ENCODE measurements around the gene DHRS7. TPM values are rescaled to one million over a fixed set of nuclear protein-coding genes. Genes with fewer than 3 reads are reported as not detected.
A peak's percentile ranks its signal among the peaks of the same experiment; 100 is the strongest.

The DHRS7 gene
- total and polyA plus RNA-seq, 12 donors, result 41.3 to 248 (median 158) TPM

DNA sequence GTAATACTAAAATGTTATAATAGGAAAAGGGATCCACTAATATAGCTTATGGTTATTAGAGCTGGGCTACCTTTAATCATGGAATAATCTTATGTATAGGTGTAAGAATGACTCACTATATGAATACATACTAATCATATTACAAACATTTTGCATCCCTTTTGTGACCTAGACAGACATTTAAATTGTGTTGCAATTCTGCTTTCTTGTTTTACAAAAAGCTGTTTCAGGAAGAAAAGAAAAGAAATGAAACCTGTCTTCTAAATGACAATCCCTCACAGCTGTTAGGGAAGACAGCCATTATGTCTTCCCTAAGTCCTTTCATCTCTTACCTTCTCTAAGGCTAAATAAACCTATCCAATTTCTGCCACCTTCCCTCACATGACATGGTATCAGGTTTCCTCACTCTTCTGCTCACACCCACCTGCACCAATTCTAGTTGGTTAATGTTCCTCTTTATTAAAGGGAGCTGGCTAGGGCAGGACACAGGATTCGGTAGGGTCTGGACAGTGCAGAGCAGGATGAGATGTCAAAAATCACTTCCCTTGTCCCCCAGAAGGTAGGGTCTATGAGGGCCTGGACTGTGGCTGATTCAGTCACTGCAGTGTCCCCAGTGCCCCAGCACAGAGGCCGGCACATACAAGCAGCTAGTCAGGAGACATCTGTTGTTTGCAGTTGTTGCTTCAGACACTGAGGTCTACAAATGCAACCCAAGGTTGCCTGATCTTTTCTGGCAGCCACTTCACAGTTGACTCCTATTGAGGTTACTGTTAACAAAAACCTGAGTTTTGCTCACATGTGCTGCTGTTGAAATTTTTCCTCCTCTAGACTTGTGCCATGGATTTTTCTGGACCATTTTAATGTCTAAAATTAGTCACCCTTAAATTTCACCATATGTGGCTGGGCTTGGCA lies 3.7 kb downstream of the DHRS7 start:
- H3K9me3 ChIP-seq (replicated peaks in 1 of 3), result no peaks in the 10 kb centered on the region
- H3K27me3 ChIP-seq, result no peaks in the 10 kb centered on the region
- TF ChIP-seq, protein P1, sequence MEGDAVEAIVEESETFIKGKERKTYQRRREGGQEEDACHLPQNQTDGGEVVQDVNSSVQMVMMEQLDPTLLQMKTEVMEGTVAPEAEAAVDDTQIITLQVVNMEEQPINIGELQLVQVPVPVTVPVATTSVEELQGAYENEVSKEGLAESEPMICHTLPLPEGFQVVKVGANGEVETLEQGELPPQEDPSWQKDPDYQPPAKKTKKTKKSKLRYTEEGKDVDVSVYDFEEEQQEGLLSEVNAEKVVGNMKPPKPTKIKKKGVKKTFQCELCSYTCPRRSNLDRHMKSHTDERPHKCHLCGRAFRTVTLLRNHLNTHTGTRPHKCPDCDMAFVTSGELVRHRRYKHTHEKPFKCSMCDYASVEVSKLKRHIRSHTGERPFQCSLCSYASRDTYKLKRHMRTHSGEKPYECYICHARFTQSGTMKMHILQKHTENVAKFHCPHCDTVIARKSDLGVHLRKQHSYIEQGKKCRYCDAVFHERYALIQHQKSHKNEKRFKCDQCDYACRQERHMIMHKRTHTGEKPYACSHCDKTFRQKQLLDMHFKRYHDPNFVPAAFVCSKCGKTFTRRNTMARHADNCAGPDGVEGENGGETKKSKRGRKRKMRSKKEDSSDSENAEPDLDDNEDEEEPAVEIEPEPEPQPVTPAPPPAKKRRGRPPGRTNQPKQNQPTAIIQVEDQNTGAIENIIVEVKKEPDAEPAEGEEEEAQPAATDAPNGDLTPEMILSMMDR (IDR thresholded peaks at IDR 0.05), result no peak
- peak in 1 of 2 donors; percentile 56 for TF ChIP-seq POLR2A (IDR thresholded peaks at IDR 0.05)
- peaks cover 8 to 48% of the 10 kb centered on the region in 2 donors for H3K4me1 ChIP-seq (replicated peaks in 1 of 2)
- H3K27ac ChIP-seq, result peak overlapping the region in 4 of 5 donors; percentile 5 to 79 (median 54)
- 48 to 56% (median 52%) methylated on average over 2 of the region's 2 CpGs for WGBS, 4 donors
- H3K4me3 ChIP-seq, result no peak overlapping the region
- intact Hi-C loops (cut with DNase I), result loop anchor here in 1 of 2 donors (10.0 kb wide), 1 partner anchor 67 kb away; the partner anchor contains the start of gene PCNX4
- peak; percentile 26 to 83 (median 77) for DNase-seq
- H3K36me3 ChIP-seq (replicated peaks in 1 of 2), result no peaks in the 10 kb centered on the region

DNA sequence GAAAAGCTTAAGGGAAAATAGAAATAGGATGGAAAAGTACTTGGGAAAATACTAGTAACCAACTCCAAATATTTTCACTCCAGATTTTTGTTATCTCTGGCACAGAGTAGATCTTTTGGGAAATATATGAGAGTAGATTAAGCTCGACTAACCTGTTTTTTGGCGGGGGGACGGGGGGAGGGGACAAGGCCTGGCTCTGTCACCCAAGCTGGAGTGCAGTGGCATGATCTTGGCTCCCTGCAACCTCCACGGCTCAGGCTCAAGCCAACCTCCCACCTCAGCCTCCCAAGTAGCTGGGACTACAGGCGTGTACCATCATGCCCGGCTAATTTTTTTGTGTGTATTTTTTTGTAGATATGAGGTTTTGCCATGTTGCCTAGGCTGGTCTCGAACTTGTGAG lies 4.8 kb downstream of the DHRS7 start:
- Histone ChIP-seq H3K4me1 (replicated peaks in 1 of 2) (peaks cover 8 to 48% of the 10 kb centered on the region in 2 donors), H3K36me3 (replicated peaks in 1 of 2) (no peaks in the 10 kb centered on the region), H3K27me3 (no peaks in the 10 kb centered on the region), H3K27ac (no peak overlapping the region), H3K9me3 (replicated peaks in 1 of 3) (no peaks in the 10 kb centered on the region), H3K4me3 (no peak overlapping the region)
- no peak for TF ChIP-seq POLR2A (IDR thresholded peaks at IDR 0.05)
- TF ChIP-seq, protein P1 (IDR thresholded peaks at IDR 0.05), result no peak
- WGBS, 4 donors, result 75 to 89% (median 82%) methylated on average over 5 to 7 of the region's 7 CpGs
- no peak for DNase-seq
- intact Hi-C loops (cut with DNase I), result loop anchor here in 1 of 2 donors (10.0 kb wide), 1 partner anchor 66 kb away; the partner anchor contains the start of gene PCNX4

DNA sequence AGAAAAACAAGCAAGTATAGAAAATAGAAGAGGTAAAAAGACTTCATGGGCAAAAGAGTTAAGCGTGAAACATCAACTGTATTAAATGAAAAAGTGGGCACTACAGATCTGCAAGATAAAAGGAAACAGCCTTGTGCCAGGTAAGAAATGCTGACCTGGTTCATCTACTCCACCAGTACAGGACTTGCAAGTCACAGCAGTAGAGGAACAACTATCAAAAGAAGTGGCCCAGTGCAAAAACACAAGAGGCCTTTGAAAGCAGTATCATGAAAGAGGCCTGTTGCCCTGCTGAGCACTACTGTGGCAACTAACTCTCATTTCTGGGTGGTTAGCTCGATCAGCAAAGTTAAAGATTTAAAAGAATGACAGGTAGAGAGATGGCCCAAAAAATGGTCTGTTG lies 10.5 kb downstream of the DHRS7 start:
- intact Hi-C loops (cut with DNase I), result no loop called here

DNA sequence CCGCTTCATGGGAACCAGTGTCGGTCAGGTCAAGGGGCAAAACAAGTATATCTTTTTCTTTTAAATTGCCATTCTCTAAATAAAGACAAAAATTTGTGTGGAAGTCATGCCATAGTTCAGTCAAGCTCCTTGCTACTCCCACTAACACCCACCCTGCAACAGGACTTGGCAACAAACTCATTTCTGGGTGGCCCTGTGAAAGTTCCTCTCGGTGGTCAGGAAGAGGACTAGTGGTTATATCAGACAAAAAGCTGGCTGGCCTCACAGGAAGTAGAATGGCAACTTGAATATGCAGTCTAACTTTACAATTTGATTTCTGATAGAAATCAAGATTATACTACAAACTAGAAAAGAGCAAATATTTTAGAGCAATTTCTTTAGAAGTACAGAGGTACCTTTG lies 11.2 kb downstream of the DHRS7 start:
- H3K36me3 ChIP-seq (replicated peaks in 1 of 2), result peaks cover 0 to 23% of the 10 kb centered on the region in 2 donors
- DNase-seq, result no peak
- no peak overlapping the region for H3K4me3 ChIP-seq
- no peak for TF ChIP-seq POLR2A (IDR thresholded peaks at IDR 0.05)
- TF ChIP-seq, protein P1 (IDR thresholded peaks at IDR 0.05), result no peak
- H3K27ac ChIP-seq, result peak overlapping the region in 2 of 5 donors; percentile 6 to 20
- no peaks in the 10 kb centered on the region for H3K27me3 ChIP-seq
- peaks cover 11 to 27% of the 10 kb centered on the region in 2 donors for H3K4me1 ChIP-seq (replicated peaks in 1 of 2)
- WGBS, 4 donors, result 80 to 85% (median 84%) methylated on average over 3 of the region's 3 CpGs
- intact Hi-C loops (cut with DNase I), result no loop called here
- no peaks in the 10 kb centered on the region for H3K9me3 ChIP-seq (replicated peaks in 1 of 3)

More for the DNA sequence above, 10.5 kb downstream of the DHRS7 start:
- Histone ChIP-seq H3K36me3 (replicated peaks in 1 of 2) (peaks cover 0 to 21% of the 10 kb centered on the region in 2 donors), H3K4me3 (no peak overlapping the region), H3K27ac (peak overlapping the region in 1 of 5 donors; percentile 20), H3K27me3 (no peaks in the 10 kb centered on the region), H3K9me3 (replicated peaks in 1 of 3) (no peaks in the 10 kb centered on the region), H3K4me1 (replicated peaks in 1 of 2) (peaks cover 11 to 33% of the 10 kb centered on the region in 2 donors)
- DNase-seq, result no peak
- 86 to 97% (median 91%) methylated on average over 2 of the region's 2 CpGs for WGBS, 4 donors
- TF ChIP-seq, protein P1 (IDR thresholded peaks at IDR 0.05), result no peak
- no peak for TF ChIP-seq POLR2A (IDR thresholded peaks at IDR 0.05)
